Measurements from ENCODE around the gene NINJ2.

- no peak for TF ChIP-seq CTCF (conservative IDR thresholded peaks at IDR 0.05; ENCODE audit: low read length)
- TF ChIP-seq EZH2phosphoT487 (IDR thresholded peaks at IDR 0.05; ENCODE audit: borderline replicate concordance): no peak
Observed at GRCh38 chr12:704516-705242, 41.4 kb upstream of the NINJ2 start.
